Choroid plexus epithelial cell (primary cell): ENCODE measurements around the gene MAPK9.
"Not testable (repeated sequence)": the region's sequence is repeated elsewhere in the genome, so short reads cannot be mapped to it uniquely, and the experiment has no call there.

Experiments
- DNase-seq: peaks from one replicate; pipeline ENCODE4 v3.0.0-alpha.2; 2010; ENCODE audit warnings: low read depth
- H3K4me3 ChIP-seq: 2 replicates; pipeline ENCODE4 v1.5.1; 2011; ENCODE audit warnings: low read depth, mild to moderate bottlenecking, control low read depth, low read length, moderate library complexity
- TF ChIP-seq, protein P1 (sequence below): conservative IDR thresholded peaks from 2 replicates; pipeline ENCODE4 v1.5.1; 2011; ENCODE audit warnings: low read depth, mild to moderate bottlenecking, control low read depth, inconsistent platforms, low read length, moderate library complexity

Gene MAPK9

GRCh38 chr5:180303226-180304015 is 11.5 kb upstream of the MAPK9 start:
- TF ChIP-seq, protein P1, sequence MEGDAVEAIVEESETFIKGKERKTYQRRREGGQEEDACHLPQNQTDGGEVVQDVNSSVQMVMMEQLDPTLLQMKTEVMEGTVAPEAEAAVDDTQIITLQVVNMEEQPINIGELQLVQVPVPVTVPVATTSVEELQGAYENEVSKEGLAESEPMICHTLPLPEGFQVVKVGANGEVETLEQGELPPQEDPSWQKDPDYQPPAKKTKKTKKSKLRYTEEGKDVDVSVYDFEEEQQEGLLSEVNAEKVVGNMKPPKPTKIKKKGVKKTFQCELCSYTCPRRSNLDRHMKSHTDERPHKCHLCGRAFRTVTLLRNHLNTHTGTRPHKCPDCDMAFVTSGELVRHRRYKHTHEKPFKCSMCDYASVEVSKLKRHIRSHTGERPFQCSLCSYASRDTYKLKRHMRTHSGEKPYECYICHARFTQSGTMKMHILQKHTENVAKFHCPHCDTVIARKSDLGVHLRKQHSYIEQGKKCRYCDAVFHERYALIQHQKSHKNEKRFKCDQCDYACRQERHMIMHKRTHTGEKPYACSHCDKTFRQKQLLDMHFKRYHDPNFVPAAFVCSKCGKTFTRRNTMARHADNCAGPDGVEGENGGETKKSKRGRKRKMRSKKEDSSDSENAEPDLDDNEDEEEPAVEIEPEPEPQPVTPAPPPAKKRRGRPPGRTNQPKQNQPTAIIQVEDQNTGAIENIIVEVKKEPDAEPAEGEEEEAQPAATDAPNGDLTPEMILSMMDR = no peak

GRCh38 chr5:180302256-180302655 is 10.4 kb upstream of the MAPK9 start:
- TF ChIP-seq, protein P1 = no peak
- no peak overlapping the region for H3K4me3 ChIP-seq
- no peak for DNase-seq

More at GRCh38 chr5:180303226-180304015, 11.5 kb upstream of the MAPK9 start:
- H3K4me3 ChIP-seq = no peak overlapping the region
- DNase-seq = no peak

DNA sequence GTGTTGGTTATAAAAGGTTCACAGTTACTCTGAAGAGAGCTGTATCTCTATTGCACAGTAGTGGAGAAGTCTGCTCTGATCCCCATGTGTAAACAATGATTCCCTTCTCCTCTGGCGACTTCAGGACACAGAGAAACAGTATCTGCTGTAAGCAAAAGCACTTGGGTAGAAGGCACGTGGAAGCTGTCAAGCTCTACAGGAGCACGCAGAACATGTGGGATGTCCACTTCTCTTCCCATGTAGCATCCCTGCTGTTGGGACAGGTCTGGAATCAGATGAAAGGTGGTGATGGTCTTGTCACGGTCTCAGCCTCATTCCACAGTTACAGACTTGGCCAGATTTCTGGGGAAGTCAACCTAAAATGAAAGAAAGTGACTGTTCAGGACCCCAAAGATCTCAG is 9.4 kb upstream of the MAPK9 start:
- TF ChIP-seq, protein P1 = no peak
- no peak for DNase-seq
- no peak overlapping the region for H3K4me3 ChIP-seq

GRCh38 chr5:180299526-180299925 is 7.6 kb upstream of the MAPK9 start:
- H3K4me3 ChIP-seq = no peak overlapping the region
- TF ChIP-seq, protein P1 = no peak
- DNase-seq = no peak

- DNase-seq, H3K4me3 ChIP-seq: not testable (repeated sequence)
Measured at GRCh38 chr5:180299014-180299413, 7.1 kb upstream of the MAPK9 start.

GRCh38 chr5:180297587-180298282 is 5.9 kb upstream of the MAPK9 start:
- H3K4me3 ChIP-seq = no peak overlapping the region
- TF ChIP-seq, protein P1 = no peak
- DNase-seq = peak; percentile 29

- peak; percentile 20 for DNase-seq
- TF ChIP-seq, protein P1 = peak; percentile 17
Measured at GRCh38 chr5:180296771-180297170, 4.9 kb upstream of the MAPK9 start.

More at GRCh38 chr5:180296771-180297170, 4.9 kb upstream of the MAPK9 start:
- no peak overlapping the region for H3K4me3 ChIP-seq
